HL-60 (cell line): Measurements from ENCODE around the gene ZNF235.
A peak's percentile ranks its signal among the peaks of the same experiment; 100 is the strongest.

Source experiments
- DNase-seq, 2 experiments: peaks; one replicate each; pipeline ENCODE4 v3.0.0-alpha.2; 2010 to 2020; ENCODE audit warnings: low read depth in 1 of 2, low spot score in 1 of 2
- H3K27ac ChIP-seq: fragments of 250-450 bp; sonication (Bioruptor Pico); replicated peaks from 2 replicates; pipeline ENCODE4 v1.5.1; 2020; ENCODE audit warnings: mild to moderate bottlenecking, moderate library complexity
- H3K27me3 ChIP-seq: fragments of 250-450 bp; sonication (Bioruptor Pico); 2 replicates; pipeline ENCODE4 v1.5.1; 2021; ENCODE audit warnings: mild to moderate bottlenecking, moderate library complexity; ENCODE audit not compliant: insufficient read depth, poor library complexity, severe bottlenecking
- H3K4me3 ChIP-seq: replicated peaks from 2 replicates; pipeline ENCODE4 v1.5.1; 2011; ENCODE audit warnings: mild to moderate bottlenecking, control low read depth, low read length; ENCODE audit not compliant: insufficient read depth
- CTCF ChIP-seq: IDR thresholded peaks from one replicate; pipeline ENCODE4 v1.5.1; 2011; ENCODE audit warnings: low read length, control low read depth, inconsistent platforms; ENCODE audit not compliant: insufficient read depth
- GABPA ChIP-seq: IDR thresholded peaks from 2 replicates; pipeline ENCODE4 v1.6.1; 2012; ENCODE audit warnings: low read depth
- POLR2AphosphoS5 ChIP-seq: IDR thresholded peaks from 2 replicates; pipeline ENCODE4 v1.6.1; 2012; ENCODE audit warnings: low read depth
- REST ChIP-seq: IDR thresholded peaks from 2 replicates; pipeline ENCODE4 v1.6.1; 2012; ENCODE audit warnings: low read depth; ENCODE audit not compliant: insufficient replicate concordance
- SPI1 ChIP-seq: IDR thresholded peaks from 2 replicates; pipeline ENCODE4 v1.6.1; 2012; ENCODE audit warnings: low read depth, mild to moderate bottlenecking, borderline replicate concordance

Gene ZNF235

GRCh38 chr19:44260343-44260681, 44.5 kb downstream of the ZNF235 start:
- Histone ChIP-seq H3K27ac (peak overlapping the region; percentile 32; the same call in 1 of the 2 replicates), H3K4me3 (no peak overlapping the region), H3K27me3 (no peaks in the 10 kb centered on the region)
- no peak for TF ChIP-seq REST
- no peak for TF ChIP-seq CTCF
- TF ChIP-seq GABPA, result no peak
- TF ChIP-seq POLR2AphosphoS5, result no peak
- TF ChIP-seq SPI1, result no peak
- no peak for DNase-seq

- DNase-seq, result no peak
- no peaks in the 10 kb centered on the region for H3K27me3 ChIP-seq
- H3K27ac ChIP-seq, result no peak overlapping the region
- H3K4me3 ChIP-seq, result no peak overlapping the region
- TF ChIP-seq POLR2AphosphoS5, result no peak
- no peak for TF ChIP-seq CTCF
- no peak for TF ChIP-seq REST
- TF ChIP-seq SPI1, result no peak
- no peak for TF ChIP-seq GABPA
These were observed 45.9 kb downstream of the ZNF235 start for GRCh38 chr19:44258835-44259413.

GRCh38 chr19:44258136-44258535, 46.7 kb downstream of the ZNF235 start:
- no peaks in the 10 kb centered on the region for H3K27me3 ChIP-seq
- TF ChIP-seq SPI1, result no peak
- TF ChIP-seq POLR2AphosphoS5, result no peak
- TF ChIP-seq CTCF, result no peak
- TF ChIP-seq REST, result no peak
- TF ChIP-seq GABPA, result no peak
- H3K4me3 ChIP-seq, result no peak overlapping the region
- no peak for DNase-seq
- no peak overlapping the region for H3K27ac ChIP-seq
